Gastrocnemius medialis (tissue), 4 donors: ENCODE measurements around the gene FBXW7.

Experiments
- CTCF ChIP-seq, 5 experiments: fragments of 450-650 bp in 3 of 5; fragments of 200-600 bp in 2 of 5; sonication (generic) in 2 of 5; IDR thresholded peaks in 4 of 5; conservative IDR thresholded peaks in 1 of 5; 1 replicate in 4 of 5; 2 replicates in 1 of 5; pipeline ENCODE4 v1.5.1; 2016 to 2019; ENCODE audit warnings: antibody characterized with exemption in 5 of 5, mild to moderate bottlenecking in 3 of 5, moderate library complexity in 3 of 5
- POLR2A ChIP-seq, 2 donors: fragments of 450-650 bp; IDR thresholded peaks; one replicate each; pipeline ENCODE4 v1.6.1; 2017; ENCODE audit warnings: antibody characterized with exemption in 2 of 2, mild to moderate bottlenecking in 2 of 2, moderate library complexity in 2 of 2

- no peak for TF ChIP-seq CTCF (IDR thresholded peaks at IDR 0.05 in 4 of 5, conservative IDR thresholded peaks at IDR 0.05 in 1 of 5)
- no peak for TF ChIP-seq POLR2A (IDR thresholded peaks at IDR 0.05)
Measured at GRCh38 chr4:152508386-152508785, 27.5 kb downstream of the FBXW7 start.
